GM19023 (cell line): ENCODE results near the gene SETBP1.

Experiments used
- ATAC-seq: cut with Tn5 transposase; IDR thresholded peaks from one replicate; pipeline ENCODE4 v1.9.1; 2021; ENCODE audit warnings: mild to moderate bottlenecking, moderate library complexity; ENCODE audit not compliant: unreplicated experiment

Gene SETBP1

DNA sequence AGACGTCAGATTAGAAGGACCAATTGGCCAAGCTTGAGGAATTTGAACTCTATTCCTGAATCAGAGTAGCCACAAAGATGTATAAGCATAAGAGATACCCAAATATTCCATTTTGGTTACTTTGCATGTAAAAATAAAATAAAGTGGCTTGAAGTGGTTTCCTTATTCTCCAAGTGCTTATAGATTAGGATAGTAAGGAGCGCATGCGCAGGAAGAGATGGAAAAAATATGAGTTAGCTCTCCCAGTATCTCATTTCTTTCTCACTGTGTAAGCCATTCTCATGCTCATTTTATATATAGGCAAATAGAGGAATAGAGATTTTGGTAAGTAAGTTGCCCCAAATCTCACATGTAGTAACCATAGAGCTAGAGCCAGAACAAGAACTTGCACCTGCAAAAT is 241.3 kb downstream of the SETBP1 start:
- no peak for ATAC-seq

DNA sequence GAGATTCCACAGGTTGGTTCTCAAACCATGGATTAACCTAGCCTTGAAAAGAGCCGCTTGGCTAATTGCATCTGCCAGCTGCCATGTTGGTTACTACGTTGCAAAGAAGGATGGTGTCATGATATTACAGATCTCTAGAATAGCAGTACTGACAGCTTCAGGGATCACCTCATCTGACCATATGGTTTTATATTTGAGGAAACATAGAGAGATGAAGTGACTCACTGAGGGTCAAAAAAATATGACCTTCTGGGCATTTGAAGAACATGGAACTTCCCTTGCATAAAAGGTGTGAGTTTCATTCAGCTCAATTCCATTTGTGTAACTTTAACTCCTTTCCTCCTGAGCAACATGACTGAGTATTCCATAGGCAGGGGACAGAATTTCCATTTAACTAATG is 242.3 kb downstream of the SETBP1 start:
- no peak for ATAC-seq

DNA sequence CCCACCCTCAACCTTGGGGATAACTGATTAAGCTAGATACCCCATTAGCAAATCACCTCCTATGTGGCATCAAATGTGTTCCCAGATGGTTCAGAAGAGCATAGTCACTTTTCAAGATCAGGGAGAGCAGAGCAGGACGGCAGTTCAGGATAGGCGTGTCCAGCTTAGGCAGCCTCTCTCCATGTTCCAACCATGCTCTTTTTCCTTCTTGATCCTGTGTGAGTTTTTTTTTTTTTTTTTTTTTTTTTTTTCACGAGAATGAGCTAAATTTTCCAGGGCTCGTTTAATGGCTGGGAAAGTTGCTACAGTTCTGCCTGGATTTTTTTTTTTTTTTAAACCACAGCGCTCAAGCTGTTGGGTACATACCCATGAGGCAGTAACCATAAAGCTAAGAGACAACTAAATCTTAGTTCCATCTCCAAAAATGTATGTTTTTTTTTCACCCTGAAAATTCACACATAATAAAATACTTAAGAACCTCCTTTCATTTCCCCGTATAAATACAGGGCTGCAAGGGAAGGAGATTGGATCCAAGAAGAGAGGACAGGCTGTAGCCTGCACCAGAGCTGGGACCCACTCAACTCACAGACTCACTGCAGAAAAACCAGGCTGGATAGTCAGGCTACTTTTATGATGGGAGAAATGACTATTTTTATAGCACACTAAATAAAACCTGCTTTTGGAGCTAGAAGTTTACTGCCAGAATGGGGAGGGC is 244.3 kb downstream of the SETBP1 start:
- ATAC-seq: no peak

GRCh38 chr18:44927127-44927849 is 246.6 kb downstream of the SETBP1 start:
- no peak for ATAC-seq

GRCh38 chr18:44934901-44935300 is 254.2 kb downstream of the SETBP1 start:
- no peak for ATAC-seq

DNA sequence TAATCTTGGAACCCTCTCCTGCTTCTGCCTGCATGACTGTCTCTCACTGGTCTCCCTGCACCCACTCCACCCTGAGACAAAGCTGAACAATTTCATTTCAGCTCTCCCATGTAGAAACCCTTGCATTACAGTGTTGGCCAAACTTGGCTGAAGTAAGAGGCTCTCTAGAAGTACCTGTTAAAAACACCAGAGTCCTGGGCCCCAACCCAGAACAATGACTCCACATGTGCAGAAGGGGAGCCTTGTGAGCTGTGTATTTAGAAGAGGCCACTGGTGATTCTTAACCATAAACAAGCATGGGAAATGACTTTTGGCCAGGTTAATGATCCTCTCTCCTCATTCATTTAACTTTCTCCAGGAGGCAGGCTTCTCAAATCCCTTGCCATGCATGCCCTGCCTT is 254.8 kb downstream of the SETBP1 start:
- no peak for ATAC-seq

- no peak for ATAC-seq
Observed at GRCh38 chr18:44936485-44936884, 255.8 kb downstream of the SETBP1 start.

DNA sequence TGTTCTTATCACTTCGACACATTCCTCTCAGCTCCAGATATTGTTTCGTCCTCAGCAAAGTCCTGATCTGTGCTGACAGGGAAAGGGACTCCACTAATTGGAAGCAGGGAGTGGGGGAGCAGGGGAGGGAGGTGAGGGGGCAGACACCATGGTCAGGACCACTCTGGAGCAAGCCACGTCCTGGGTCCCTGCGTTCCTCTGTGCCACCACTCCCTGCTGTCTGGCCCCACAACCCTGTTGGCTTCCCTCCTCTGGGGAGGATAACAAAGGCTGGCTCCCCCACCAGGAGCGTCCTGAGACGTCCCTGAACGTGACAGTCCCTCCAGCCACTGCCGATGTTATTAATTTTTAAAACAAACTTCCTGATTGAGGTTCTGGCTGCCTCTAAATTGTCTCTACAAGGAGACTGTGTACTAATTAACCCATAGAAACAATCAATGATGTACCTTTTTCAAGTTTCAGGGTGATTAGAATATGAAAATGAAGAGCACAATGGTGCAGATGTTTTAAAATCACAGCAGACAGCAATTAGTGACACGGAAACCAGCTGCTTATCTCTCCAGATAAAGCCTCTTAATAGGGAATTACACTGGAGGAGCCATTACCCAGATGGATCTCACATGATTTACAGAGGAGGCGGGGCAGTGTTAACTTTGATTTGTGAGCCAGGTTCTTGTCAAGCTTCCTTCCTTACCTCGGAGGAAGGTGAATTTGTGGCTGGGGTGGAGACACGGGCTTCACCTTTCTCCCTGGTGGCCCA is 257.5 kb downstream of the SETBP1 start:
- no peak for ATAC-seq

- ATAC-seq: no peak
Observed at GRCh38 chr18:44938720-44939665, 258.3 kb downstream of the SETBP1 start.

GRCh38 chr18:44941516-44941915 is 260.8 kb downstream of the SETBP1 start:
- no peak for ATAC-seq

DNA sequence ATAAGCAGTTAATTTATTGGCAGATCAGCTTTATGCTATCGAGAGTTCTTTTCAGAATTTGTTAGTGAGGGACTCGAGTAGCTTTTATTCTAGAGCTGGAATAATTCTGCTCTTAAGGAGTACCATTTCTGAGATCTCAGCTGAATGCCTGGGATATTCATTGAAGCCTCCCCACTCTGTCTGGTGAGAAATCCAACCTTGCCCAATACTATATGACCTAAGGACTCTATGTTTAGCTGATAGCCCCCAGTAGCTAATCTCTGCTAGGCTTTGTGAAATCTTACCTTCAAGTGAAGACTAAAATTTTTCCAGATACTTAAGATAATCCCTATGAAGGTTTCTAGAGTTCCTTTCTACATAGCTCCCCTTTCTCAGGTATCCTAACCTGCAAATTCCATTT is 261.4 kb downstream of the SETBP1 start:
- no peak for ATAC-seq

DNA sequence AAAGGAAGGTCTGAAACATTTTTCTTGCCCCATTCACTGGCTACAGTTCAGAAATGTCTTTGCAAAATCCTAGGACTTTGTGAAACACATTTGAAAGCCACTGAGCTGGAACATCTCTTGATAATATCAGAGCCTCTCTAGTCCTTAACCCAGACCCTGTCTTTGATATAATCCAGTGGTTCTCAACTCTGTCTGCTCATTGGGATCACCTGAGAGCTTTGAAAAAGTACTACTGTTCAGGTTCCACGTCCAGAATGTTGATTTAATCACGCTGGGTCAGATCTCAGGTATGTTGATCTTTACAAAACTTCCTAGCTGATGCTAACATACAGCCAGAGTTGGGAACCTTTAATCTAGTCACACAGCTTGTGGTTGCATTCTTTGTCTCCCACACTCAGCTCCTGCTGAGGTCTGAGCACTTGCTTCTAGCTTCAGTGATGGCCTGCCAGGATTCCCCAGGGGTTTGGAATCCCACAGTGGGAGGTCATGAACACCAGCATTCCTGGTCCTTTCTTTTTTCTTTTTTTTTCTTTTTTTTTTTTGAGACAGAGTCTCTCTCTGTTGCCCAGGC is 262.7 kb downstream of the SETBP1 start:
- ATAC-seq: no peak

DNA sequence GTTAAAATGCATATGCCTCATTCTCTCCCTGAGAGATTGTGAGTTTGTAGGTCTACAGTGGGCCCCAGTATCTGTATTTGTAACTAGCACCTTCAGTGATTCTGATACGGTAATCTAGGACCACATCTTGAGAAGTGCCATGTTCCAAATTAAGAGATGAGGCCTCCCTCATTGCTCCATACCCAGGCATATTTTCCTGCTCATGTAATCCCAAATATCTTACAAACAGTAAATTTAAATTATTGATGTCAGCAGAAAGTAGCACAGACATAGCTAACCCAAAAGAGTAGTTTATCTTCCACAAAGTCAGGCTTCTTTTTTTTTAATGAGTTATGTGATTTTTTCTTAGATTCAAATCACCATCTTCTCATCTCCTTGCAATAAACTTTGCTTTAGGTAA is 263.8 kb downstream of the SETBP1 start:
- ATAC-seq: no peak

DNA sequence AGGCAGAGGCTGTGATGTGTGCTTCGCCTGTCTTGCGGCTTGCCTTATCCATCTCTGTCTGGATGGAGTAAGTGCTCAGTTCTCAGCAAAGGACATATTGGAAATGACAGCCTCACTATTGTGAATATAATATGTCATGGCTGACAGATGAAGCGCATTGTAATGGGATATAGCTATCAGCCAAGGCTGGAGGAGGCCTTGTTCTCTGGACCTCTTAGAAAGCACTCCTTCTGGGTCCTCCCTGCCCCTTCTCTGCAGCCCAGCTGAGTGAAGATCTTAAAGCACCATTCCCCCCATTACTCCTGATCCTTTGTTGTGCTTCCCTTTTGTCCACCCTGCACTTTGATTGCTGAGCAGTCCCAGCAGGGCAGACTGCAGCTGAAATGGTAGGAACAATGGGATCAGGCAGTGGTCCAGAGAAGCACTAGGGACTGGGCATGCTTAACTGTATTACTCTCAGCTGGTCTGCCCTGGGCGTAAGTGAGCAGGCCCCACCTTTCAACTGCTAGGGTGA is 265.3 kb downstream of the SETBP1 start:
- no peak for ATAC-seq

- no peak for ATAC-seq
Observed at GRCh38 chr18:44946529-44947113, 265.9 kb downstream of the SETBP1 start.

DNA sequence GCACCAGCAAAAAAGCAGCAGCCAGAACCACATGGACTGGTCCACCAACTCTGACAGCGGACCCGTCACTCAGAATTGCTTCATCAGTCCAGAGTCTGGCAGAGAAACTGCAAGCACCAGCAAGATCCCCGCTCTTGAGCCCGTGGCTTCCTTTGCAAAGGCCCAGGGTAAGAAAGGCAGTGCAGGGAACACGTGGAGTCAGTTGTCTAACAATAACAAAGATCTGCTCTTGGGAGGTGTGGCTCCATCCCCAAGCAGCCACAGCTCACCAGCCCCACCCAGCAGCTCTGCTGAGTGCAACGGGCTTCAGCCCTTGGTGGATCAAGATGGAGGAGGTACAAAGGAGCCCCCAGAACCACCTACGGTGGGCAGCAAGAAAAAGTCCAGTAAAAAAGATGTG is 269.3 kb downstream of the SETBP1 start:
- ATAC-seq: no peak

DNA sequence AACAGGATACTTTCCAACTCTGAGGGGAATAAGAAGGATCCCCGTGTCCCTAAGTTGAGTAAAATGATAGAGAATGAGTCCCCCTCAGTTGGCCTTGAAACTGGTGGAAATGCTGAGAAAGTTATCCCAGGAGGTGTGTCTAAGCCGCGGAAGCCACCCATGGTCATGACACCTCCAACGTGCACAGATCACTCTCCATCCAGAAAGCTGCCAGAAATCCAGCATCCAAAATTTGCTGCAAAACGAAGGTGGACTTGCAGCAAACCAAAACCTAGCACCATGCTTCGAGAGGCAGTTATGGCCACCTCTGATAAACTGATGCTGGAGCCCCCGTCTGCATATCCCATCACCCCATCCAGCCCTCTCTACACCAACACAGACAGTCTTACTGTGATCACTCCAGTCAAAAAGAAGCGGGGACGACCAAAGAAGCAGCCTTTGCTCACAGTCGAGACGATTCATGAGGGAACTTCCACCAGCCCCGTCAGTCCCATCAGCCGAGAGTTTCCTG is 270.1 kb downstream of the SETBP1 start:
- ATAC-seq: no peak

DNA sequence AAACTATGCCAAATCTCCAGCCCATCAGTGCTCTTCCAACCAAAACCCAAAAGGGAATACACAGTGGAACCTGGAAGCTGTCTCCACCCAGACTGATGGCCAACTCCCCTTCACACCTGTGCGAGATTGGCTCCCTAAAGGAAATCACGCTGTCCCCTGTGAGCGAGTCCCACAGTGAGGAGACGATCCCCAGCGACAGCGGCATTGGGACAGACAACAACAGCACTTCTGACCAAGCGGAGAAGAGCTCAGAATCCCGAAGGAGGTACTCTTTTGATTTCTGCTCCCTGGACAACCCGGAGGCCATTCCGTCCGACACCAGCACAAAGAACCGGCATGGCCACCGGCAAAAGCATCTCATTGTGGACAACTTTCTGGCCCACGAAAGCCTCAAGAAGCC is 271.1 kb downstream of the SETBP1 start:
- no peak for ATAC-seq

GRCh38 chr18:44954257-44954656 is 273.6 kb downstream of the SETBP1 start:
- no peak for ATAC-seq

- no peak for ATAC-seq
Observed at GRCh38 chr18:44955825-44956224, 275.1 kb downstream of the SETBP1 start.
